ENCODE results near the gene ASIC2. TPM values are rescaled to one million over a fixed set of nuclear protein-coding genes. Genes with fewer than 3 reads are reported as not detected.

ASIC2 gene
- total RNA-seq, result 1 to 10 TPM in 1 of 2 donors, under 1 TPM in 1; 0.48 to 1.3 TPM

DNA sequence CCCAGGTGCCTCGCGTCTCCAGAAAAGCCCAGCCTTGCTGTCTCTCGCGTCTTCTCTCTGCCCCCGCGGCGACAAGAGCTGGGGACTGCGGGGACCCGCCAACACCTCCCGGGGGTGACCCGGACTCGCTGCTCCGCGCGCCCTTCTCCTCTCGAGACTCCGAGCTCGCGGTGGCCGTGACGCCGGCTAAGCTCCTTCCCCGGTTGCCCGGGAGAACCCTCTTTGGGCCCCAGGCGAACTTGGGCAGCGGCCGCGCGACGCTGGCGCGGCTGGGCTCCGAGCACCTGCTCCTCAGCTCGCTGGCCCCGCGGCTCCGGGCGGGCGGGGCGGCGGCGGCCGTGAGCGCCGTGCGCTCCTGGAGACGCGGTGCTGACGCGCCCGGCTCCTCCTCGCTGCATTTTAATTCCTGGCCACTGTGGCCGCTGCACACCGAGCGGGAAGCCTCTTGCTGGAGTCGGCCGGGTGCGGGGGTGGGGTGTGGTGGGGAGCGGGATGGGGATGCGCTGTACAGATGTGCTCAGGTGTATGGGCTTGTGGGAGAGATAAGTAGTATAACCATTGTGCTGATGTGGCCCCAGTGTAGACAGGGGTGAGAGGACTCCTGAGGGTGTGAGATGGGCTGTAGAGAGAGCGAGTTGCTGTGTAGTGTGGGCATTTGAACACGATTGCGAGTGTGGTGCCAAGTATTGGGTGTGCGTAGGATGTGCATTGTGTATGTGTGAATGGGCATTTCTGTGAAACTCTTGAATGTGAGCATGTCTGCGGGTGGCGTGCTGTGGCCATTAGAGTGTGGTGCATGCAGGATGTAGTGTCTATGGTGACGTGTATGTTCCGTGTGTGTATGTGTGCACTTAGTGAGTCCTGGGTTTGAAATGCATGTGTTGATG lies at the start of gene ASIC2:
Gene ASIC2 (minus strand): TSS at position 315 of the 887 bp plus-strand sequence.
- H3K9me3 ChIP-seq, result no peaks in the 10 kb centered on the region
- no peak within 1 kb of the TSS for H3K9ac ChIP-seq (ENCODE audit: low read depth in 2 of 2, low read length in 2 of 2)
- H3K4me3 ChIP-seq, result peak within 1 kb of the TSS; percentile 14
- TF ChIP-seq, protein P1, sequence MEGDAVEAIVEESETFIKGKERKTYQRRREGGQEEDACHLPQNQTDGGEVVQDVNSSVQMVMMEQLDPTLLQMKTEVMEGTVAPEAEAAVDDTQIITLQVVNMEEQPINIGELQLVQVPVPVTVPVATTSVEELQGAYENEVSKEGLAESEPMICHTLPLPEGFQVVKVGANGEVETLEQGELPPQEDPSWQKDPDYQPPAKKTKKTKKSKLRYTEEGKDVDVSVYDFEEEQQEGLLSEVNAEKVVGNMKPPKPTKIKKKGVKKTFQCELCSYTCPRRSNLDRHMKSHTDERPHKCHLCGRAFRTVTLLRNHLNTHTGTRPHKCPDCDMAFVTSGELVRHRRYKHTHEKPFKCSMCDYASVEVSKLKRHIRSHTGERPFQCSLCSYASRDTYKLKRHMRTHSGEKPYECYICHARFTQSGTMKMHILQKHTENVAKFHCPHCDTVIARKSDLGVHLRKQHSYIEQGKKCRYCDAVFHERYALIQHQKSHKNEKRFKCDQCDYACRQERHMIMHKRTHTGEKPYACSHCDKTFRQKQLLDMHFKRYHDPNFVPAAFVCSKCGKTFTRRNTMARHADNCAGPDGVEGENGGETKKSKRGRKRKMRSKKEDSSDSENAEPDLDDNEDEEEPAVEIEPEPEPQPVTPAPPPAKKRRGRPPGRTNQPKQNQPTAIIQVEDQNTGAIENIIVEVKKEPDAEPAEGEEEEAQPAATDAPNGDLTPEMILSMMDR (IDR thresholded peaks at IDR 0.05), result no peak
- H3K4me1 ChIP-seq, result no peaks in the 10 kb centered on the region
- DNase-seq, result peak; percentile 65
- H3K36me3 ChIP-seq, result no peaks in the 10 kb centered on the region
- H3K27ac ChIP-seq, result no peak within 1 kb of the TSS
- H3K27me3 ChIP-seq, result peaks cover 8% of the 10 kb centered on the region
- intact Hi-C loops (cut with DNase I), result no loop called here

DNA sequence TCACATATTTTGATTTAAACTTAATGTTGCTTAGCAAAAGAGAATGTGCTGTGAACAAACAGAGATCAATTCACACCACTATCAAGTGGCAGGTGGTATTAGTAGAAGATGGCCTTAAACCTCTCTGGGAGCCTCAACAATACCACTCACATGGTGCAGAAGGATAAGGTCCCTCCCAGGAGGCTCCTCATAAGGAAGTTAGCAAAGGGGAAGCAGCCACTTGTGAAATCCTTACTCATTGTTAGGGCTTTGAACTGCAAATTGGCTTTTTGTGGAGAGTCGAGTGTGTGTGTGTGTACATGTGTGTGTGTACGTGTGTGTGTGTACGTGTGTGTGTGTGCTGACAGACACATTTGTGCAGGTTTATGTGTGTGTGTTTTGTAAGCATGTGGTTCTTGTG lies 48.9 kb upstream of the ASIC2 start:
- intact Hi-C loops (cut with DNase I), result no loop called here
- no peaks in the 10 kb centered on the region for H3K36me3 ChIP-seq
- no peak overlapping the region for H3K27ac ChIP-seq
- H3K9me3 ChIP-seq, result no peaks in the 10 kb centered on the region
- no peak overlapping the region for H3K9ac ChIP-seq (ENCODE audit: low read depth in 2 of 2, low read length in 2 of 2)
- TF ChIP-seq, protein P1 (IDR thresholded peaks at IDR 0.05), result no peak
- H3K4me3 ChIP-seq, result no peak overlapping the region
- no peaks in the 10 kb centered on the region for H3K27me3 ChIP-seq
- no peak for DNase-seq
- no peaks in the 10 kb centered on the region for H3K4me1 ChIP-seq

DNA sequence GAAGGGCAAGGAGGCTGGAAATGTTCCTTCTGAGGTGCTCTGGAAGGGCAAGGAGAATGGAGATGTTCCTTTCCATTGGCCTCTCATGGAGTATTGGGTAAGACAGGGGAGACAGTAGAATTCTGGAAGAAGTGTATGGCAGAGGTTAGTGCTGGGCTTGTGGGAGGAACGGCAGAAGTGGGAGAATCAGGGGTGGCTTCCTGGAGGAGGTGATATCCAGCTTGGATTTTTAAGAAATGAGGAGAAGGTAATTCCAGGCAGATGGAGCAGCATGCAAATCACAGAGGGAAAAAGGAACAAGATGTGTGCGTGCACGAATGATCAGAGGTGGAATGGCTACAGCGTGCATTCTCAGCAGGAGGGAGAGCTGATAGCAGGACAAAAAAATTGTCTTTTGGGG lies 45.1 kb upstream of the ASIC2 start:
- no peak overlapping the region for H3K4me3 ChIP-seq
- H3K27me3 ChIP-seq, result no peaks in the 10 kb centered on the region
- no peaks in the 10 kb centered on the region for H3K4me1 ChIP-seq
- no peaks in the 10 kb centered on the region for H3K36me3 ChIP-seq
- H3K27ac ChIP-seq, result no peak overlapping the region
- intact Hi-C loops (cut with DNase I), result no loop called here
- TF ChIP-seq, protein P1 (IDR thresholded peaks at IDR 0.05), result no peak
- H3K9ac ChIP-seq (ENCODE audit: low read depth in 2 of 2, low read length in 2 of 2), result no peak overlapping the region
- DNase-seq, result no peak
- H3K9me3 ChIP-seq, result no peaks in the 10 kb centered on the region

DNA sequence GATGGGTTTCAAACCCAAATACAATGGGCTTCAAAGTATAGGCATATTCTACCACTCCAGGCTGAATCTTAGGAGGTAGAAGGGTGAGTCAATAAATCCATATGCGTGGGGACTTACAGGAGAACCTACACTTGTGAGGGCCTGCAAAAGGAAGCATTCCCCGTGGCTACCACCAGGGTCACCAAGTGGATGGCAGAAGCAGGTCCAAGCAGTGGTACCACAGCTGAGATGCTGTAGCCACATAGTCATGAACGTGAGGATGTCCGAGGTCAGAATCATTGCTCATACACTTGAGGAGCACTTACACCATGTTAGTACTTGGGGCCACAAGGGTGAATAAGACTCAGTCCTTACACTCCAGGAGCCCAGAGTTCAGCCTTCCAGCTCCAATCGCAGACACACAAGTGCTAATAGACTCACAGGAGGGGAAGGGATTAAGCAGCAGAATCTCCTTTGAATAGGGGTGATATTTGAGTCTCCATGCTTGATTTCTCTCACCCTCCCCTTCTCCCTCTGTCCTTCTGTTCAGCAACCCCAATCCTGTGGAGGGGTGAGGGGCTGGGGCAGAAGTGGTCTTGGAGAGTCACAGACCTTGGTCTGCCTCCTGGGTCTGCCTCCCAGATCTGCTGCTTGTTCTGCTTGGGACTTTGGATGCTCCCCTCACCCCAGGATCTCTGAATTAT lies 42.5 kb upstream of the ASIC2 start:
- Histone ChIP-seq H3K27ac (no peak overlapping the region), H3K36me3 (no peaks in the 10 kb centered on the region), H3K27me3 (no peaks in the 10 kb centered on the region), H3K4me3 (no peak overlapping the region), H3K9me3 (no peaks in the 10 kb centered on the region), H3K9ac (ENCODE audit: low read depth in 2 of 2, low read length in 2 of 2) (no peak overlapping the region), H3K4me1 (no peaks in the 10 kb centered on the region)
- intact Hi-C loops (cut with DNase I), result no loop called here
- TF ChIP-seq, protein P1 (IDR thresholded peaks at IDR 0.05), result no peak
- DNase-seq, result no peak

GRCh38 chr17:33334703-33335102 lies 41.6 kb upstream of the ASIC2 start:
- Histone ChIP-seq H3K9ac (ENCODE audit: low read depth in 2 of 2, low read length in 2 of 2) (no peak overlapping the region), H3K27me3 (no peaks in the 10 kb centered on the region), H3K4me3 (no peak overlapping the region), H3K27ac (no peak overlapping the region), H3K4me1 (no peaks in the 10 kb centered on the region), H3K9me3 (no peaks in the 10 kb centered on the region), H3K36me3 (no peaks in the 10 kb centered on the region)
- DNase-seq, result no peak
- TF ChIP-seq, protein P1 (IDR thresholded peaks at IDR 0.05), result no peak
- intact Hi-C loops (cut with DNase I), result no loop called here
